Left renal cortex interstitium (tissue), 4 donors: Measurements from ENCODE around the gene P3H2. TPM values are rescaled to one million over a fixed set of nuclear protein-coding genes. Genes with fewer than 3 reads are reported as not detected.
A peak's percentile ranks its signal among the peaks of the same experiment; 100 is the strongest.

Experiments used
- DNase-seq, 4 donors: peaks; one replicate each; pipeline ENCODE4 v3.0.0-alpha.2; 2013; ENCODE audit warnings: low read depth in 4 of 4, low spot score in 2 of 4, missing footprints in 1 of 4
- polyA plus RNA-seq, 4 donors: library from polyadenylated mRNA; unstranded; fragments of 120-200 nt; gene quantifications; one replicate each; pipeline ENCODE4 v1.2.1, GENCODE V29; 2013; ENCODE audit not compliant: insufficient read length in 4 of 4

The P3H2 gene
- polyA plus RNA-seq, 4 donors = 82.6 to 101 (median 93.8) TPM

GRCh38 chr3:189953551-189953950 lies 167.1 kb downstream of the P3H2 start:
- no peak for DNase-seq

DNA sequence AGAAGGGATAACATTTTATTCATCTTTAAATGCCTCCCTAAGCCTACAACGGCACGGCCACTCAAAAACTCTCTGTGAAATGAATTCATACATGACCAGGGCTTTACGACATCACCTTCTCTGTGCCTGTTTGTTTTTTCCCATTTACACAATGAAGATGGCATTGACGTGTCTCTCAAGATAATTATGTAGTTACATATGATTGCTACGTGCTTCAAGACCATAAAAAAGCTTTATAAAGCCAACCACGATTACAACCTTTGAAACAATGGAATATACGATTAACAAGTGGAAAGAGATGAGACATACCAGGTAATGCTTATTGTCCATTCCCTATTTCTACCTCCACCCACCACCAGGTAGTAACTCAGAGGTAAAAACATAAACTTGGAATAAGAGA lies 168.4 kb downstream of the P3H2 start:
- no peak for DNase-seq

GRCh38 chr3:189950258-189950657 lies 170.4 kb downstream of the P3H2 start:
- no peak for DNase-seq

- DNase-seq = no peak
Measured at GRCh38 chr3:189949580-189949979, 171.1 kb downstream of the P3H2 start.

DNA sequence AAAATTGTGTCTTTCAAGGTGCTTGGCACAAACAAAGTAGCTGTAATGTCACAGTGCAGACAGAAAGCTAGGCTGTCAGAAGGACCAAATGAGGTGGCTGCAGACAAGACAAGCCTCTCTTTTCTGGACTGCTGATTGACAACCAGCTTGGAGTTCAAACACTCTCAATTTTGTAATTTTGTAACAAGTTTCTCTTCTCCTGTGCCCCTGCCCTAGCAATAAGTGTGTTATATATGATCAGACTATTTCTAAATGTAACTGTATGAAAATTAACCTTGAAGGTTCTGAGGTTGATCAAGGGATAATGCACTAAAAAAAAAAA lies 172.0 kb downstream of the P3H2 start:
- no peak for DNase-seq

DNA sequence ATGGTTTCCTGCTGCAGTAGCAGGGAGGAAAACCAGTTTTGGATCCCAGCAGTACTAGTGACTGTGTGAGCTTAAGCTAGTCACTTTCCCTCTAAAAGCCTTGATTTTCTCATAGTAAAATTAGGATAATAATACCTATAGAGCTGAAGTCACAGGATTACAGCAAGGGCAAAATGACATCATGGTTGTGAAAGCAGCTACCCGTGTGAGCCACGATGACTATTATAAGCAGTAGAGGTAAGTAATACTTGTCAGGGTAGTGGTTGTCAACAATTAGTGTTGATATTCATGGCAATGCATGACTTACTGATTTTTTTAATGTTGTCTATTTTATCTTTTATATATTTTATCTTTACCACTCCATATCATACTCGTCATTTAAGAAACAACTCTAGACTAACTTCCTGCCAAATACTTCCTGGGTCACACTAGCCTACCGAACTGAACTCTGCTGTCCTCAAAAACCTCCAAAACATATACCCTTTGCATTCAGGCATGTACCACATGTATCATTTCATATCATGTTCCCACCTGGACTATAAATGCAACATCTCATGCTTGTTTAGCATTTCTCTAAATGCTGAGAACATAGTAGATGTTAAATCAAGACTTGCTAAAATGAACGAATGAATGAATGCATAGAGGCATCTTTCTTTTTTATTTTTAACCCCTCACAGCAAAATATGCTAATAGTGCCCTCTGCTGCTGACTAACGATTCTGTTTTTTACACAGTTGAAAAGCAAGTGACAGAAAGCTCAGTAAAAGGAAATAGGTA lies 172.6 kb downstream of the P3H2 start:
- peak in 1 of 4 donors; percentile 18 for DNase-seq

GRCh38 chr3:189947068-189947467 lies 173.6 kb downstream of the P3H2 start:
- DNase-seq = no peak

GRCh38 chr3:189945935-189946709 lies 174.6 kb downstream of the P3H2 start:
- DNase-seq = no peak

DNA sequence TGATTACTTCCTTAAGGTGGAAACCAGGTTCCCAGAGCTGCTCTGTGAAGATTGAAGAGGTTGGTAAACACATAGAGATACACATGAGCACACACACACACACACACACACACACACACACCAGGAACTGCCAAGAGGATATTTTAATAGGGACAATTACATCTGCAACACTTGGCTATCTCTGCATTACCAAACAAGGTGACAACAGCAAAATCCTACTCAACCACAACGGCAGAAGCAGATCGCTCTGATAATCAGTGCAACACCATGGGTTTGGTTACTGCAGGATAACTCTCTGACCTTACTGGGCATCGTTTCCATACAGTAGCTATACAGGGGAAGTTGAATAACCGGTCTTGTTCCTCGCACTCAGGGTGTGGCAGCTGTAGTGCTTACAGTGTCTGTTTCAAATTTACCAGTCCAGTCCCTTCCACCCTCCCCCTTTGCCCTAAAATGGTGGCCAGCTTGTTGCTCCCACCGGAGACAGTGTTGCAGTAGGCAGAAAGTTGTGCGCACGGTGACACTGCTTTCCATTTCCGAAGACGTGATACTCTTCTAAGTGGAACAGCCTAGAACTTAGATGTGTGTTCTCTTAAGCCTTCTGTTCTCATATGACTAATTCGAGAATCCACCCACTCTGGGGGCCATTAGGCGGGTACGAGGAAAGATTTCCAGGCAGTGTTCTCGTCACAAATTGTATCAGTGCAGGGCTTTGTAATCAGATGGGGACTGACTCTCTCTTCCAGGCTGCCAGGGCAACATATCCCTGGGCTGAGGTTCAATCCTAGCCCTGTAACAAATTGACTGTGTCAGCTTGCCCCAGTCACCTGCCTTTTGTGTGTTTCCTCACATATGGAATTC lies 176.2 kb downstream of the P3H2 start:
- no peak for DNase-seq

DNA sequence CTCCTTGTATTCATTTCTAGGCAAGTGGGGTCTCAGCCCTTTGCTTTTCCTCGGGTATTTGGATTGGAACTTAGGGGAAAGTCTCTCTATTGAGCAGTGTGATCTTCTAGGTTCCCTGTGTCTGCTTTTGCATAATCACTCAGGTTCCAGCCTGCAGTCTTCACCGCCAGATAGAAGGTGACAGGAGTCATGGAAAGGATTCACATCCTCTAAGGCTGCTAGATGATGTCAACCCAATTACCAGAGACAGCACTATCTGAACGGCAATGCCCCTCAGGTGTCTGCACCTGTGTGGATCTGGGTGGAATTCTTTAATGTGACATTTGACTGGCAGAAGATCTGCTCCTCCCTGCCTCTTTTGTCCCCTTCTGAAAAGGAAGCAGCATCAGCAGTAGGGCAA lies 177.7 kb downstream of the P3H2 start:
- DNase-seq = no peak

DNA sequence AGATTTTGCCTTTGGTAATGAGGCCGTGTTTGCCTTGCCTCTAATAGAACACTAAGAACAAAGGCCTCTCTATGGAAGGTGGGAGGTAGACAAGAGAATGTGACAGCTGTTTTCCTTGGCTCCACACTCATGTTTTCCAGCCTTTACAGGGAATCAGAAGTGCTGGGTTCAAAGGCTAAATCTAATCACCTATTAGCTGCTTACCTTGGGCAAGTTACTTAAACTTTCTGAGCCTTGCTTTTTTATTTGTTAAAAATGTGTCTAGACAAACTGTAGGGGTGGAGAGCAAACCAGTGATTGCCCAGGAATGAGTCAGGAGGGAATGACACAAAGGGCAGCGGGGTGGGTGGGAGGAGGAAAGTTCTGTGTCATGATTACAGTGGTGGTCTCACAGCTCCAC lies 179.0 kb downstream of the P3H2 start:
- no peak for DNase-seq

DNA sequence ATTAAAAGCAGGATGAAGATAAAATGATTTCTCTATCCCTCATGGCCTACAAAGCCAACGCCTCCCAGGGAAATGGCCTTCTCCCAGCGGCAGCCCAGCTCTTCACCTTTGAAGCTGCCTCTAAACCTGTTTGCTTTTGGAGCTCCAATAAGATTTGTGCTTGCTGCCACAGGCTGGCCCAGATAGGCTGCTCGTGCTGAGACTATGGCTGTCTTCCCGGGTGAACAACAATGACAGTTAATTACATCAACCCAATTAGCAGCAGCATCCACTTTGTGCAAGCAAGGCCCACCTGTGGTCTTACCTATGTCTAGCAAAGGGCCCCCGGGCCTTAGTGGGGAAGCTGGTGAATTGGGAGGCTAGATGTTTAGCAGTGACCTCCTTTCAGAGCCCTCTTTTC lies 179.6 kb downstream of the P3H2 start:
- DNase-seq = no peak

DNA sequence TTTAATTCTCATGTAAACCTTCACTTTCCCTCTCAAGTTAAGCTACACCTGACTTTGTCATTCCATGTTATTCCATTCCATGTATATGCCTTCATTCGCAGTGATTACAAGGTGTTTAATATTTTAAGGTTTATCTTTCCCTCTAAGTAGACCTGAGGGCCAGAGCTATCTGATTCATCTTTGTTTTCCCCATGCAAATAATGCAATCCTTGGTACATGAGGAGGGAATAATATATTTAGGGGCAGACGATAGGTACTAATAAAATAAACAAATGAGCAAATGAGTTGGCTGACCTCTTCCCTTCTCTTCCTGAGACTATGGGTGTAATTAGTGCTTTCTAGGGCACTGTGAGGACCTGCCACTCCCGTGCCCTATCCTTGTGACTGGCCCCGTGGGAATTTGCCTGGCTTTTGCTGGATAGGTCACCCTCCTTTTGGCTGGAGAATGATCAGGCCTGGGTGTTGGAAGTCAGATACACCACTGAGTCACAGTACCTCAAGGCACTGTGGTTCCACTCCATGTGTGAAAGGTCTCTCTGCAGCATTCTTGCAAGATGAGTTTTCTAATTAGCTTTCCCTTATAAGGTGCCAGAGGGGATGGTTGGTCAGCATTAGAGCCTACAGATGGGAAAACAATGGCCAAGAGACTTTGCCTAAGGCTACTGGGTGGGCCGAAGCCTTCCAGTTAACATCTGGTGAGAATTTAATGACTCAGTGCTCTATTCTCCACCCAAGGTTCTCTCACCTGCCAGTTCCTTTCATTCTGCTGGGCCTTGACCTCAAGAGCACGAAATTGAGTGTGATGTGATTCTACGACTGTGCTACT lies 183.2 kb downstream of the P3H2 start:
- DNase-seq = no peak

- no peak for DNase-seq
Measured at GRCh38 chr3:189936201-189936945, 184.3 kb downstream of the P3H2 start.

GRCh38 chr3:189927975-189928895 lies 192.5 kb downstream of the P3H2 start:
- DNase-seq = no peak

DNA sequence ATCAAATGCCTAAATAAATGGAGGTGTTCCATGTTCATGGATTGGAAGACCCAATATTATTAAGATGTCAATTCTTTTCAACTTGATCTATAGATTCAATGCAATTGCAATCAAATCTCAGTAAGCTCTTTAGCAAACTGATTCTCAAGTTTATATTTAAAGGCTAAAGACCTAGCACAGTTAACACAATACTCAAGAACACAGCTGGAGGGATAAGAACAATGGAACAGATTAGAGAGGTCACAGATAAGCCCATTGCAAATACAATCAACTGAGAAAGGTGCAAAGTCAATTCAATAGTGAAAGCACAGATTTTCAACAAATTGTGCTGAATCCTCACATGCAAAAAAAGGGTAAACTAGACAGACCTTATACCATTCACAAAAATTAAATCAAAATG lies 198.9 kb downstream of the P3H2 start:
- DNase-seq = no peak

DNA sequence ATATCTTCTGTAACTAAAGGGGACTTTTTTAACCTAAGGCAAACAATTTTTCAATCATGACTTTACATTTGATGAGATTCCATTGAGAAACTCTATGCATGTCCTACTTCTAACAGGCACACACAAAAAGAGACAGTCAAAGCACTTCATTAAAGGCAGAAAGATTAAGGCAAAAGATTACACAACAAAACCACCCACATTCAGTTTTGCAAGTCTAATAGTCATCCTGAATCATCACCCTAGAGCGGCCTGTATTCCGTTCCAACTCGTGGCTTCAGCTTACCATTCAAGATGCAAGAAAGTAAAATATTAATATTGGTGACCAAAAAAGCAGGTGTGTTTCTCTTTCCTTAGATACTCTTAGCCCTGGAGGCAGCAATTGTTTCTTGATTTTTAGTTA lies 205.9 kb downstream of the P3H2 start:
- DNase-seq = no peak

- no peak for DNase-seq
Measured at GRCh38 chr3:189911001-189911400, 209.7 kb downstream of the P3H2 start.

- DNase-seq = no peak
Measured at GRCh38 chr3:189909573-189909972, 211.1 kb downstream of the P3H2 start.
